ENCODE results near the gene HLA-E. TPM values are rescaled to one million over a fixed set of nuclear protein-coding genes. Genes with fewer than 3 reads are reported as not detected.
"Not testable (repeated sequence)": the region's sequence is repeated elsewhere in the genome, so short reads cannot be mapped to it uniquely, and the experiment has no call there.

HLA-E gene
- total and polyA plus RNA-seq, 8 donors = 184 to 636 (median 198) TPM

DNA sequence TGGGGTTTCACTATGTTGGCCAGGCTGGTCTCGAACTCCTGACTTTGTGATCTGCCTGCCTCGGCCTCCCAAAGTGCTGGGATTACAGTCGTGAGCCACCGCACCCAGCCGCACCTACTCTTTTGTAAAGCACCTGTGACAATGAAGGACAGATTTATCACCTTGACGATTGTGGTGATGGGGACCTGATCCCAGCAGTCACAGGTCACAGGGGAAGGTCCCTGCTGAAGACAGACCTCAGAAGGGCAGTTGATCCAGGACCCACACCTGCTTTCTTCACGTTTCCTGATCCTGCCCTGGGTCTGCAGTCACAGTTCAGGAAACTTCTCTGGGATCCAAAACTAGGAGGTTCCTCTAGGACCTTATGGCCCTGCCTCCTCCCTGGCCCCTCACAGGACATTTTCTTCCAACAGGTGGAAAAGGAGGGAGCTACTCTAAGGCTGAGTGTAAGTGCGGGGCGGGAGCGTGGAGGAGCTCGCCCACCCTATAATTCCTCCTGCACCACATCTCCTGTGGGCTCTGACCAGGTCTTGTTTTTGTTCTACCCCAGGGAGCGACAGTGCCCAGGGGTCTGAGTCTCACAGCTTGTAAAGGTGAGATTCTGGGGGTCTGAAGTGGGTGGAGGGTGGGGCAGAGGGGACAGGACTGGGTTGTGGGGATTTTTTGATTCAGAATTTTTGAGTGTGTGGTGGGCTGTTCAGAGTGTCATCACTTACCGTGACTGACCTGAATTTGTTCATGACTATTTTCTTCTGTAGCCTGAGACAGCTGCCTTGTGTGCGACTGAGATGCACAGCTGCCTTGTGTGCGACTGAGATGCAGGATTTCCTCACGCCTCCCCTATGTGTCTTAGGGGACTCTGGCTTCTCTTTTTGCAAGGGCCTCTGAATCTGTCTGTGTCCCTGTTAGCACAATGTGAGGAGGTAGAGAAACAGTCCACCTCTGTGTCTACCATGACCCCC, 3.0 kb downstream of the HLA-E start:
- TF ChIP-seq, protein P1, sequence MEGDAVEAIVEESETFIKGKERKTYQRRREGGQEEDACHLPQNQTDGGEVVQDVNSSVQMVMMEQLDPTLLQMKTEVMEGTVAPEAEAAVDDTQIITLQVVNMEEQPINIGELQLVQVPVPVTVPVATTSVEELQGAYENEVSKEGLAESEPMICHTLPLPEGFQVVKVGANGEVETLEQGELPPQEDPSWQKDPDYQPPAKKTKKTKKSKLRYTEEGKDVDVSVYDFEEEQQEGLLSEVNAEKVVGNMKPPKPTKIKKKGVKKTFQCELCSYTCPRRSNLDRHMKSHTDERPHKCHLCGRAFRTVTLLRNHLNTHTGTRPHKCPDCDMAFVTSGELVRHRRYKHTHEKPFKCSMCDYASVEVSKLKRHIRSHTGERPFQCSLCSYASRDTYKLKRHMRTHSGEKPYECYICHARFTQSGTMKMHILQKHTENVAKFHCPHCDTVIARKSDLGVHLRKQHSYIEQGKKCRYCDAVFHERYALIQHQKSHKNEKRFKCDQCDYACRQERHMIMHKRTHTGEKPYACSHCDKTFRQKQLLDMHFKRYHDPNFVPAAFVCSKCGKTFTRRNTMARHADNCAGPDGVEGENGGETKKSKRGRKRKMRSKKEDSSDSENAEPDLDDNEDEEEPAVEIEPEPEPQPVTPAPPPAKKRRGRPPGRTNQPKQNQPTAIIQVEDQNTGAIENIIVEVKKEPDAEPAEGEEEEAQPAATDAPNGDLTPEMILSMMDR (IDR thresholded peaks at IDR 0.05) = no peak
- H3K27ac ChIP-seq = peak overlapping the region; percentile 19 to 99
- no peaks in the 10 kb centered on the region for H3K9me3 ChIP-seq
- intact Hi-C loops (cut with DNase I) = loop anchor here in 1 of 2 donors (5.0 kb wide), 1 partner anchor 40 kb away; no protein-coding TSS in a partner anchor
- H3K4me3 ChIP-seq = peak overlapping the region; percentile 89 to 100
- no peak for ATAC-seq
- H3K4me1 ChIP-seq = peaks cover 16 to 84% of the 10 kb centered on the region in 2 donors
- H3K27me3 ChIP-seq = no peaks in the 10 kb centered on the region
- peaks cover 0 to 43% of the 10 kb centered on the region in 2 donors for H3K36me3 ChIP-seq
- no peak for DNase-seq

DNA sequence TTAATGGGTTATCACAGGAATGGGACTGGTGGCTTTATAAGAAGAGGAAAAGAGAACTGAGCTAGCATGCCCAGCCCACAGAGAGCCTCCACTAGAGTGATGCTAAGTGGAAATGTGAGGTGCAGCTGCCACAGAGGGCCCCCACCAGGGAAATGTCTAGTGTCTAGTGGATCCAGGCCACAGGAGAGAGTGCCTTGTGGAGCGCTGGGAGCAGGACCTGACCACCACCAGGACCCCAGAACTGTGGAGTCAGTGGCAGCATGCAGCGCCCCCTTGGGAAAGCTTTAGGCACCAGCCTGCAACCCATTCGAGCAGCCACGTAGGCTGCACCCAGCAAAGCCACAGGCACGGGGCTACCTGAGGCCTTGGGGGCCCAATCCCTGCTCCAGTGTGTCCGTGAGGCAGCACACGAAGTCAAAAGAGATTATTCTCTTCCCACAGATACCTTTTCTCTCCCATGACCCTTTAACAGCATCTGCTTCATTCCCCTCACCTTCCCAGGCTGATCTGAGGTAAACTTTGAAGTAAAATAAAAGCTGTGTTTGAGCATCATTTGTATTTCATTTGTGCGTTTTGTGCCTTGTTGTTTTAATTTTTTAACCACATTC, 4.4 kb downstream of the HLA-E start:
- Histone ChIP-seq H3K4me1 (peaks cover 16 to 76% of the 10 kb centered on the region in 2 donors), H3K36me3 (peaks cover 0 to 43% of the 10 kb centered on the region in 2 donors), H3K4me3 (peak overlapping the region in 1 of 2 donors; percentile 100), H3K27me3 (no peaks in the 10 kb centered on the region), H3K9me3 (no peaks in the 10 kb centered on the region), H3K27ac (peak overlapping the region in 1 of 2 donors; percentile 99)
- no peak for DNase-seq
- ATAC-seq = no peak
- intact Hi-C loops (cut with DNase I) = loop anchor here in 1 of 2 donors (5.0 kb wide), 1 partner anchor 39 kb away; no protein-coding TSS in a partner anchor
- TF ChIP-seq, protein P1 (IDR thresholded peaks at IDR 0.05) = no peak

DNA sequence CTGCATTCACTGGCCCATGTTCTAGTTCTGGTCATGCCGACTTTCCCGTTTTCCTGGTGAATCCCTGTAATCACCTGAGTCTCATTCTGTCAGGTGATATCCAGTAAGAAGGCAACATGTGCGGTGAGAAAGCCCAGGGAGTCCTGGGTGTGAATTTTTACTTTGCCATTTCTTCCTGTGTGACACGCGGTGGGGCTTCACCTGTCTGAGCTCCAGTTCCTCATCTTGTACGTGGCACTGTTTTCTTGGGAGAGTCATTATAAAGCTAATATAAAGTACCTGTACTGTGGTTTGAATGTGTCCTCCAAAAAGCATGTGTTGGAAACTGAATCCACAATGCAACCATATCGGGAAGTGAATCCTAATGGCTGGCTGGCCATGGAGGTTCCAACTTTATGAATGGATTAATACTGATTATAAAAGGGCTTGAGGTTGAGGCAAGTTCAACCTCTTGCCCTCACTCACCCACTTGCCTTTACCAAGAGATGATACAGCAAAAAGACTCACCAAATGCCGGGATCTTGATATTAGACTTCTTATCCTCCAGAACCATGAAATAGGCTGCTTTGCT, 5.1 kb downstream of the HLA-E start:
- no peak for DNase-seq
- Histone ChIP-seq H3K27ac (peak overlapping the region in 1 of 2 donors; percentile 99), H3K4me1 (peaks cover 16 to 76% of the 10 kb centered on the region in 2 donors), H3K4me3 (no peak overlapping the region), H3K36me3 (peaks cover 0 to 43% of the 10 kb centered on the region in 2 donors), H3K27me3 (no peaks in the 10 kb centered on the region), H3K9me3 (no peaks in the 10 kb centered on the region)
- no peak for ATAC-seq
- intact Hi-C loops (cut with DNase I) = loop anchor here in 1 of 2 donors (5.0 kb wide), 1 partner anchor 38 kb away; no protein-coding TSS in a partner anchor
- TF ChIP-seq, protein P1 (IDR thresholded peaks at IDR 0.05) = no peak

DNA sequence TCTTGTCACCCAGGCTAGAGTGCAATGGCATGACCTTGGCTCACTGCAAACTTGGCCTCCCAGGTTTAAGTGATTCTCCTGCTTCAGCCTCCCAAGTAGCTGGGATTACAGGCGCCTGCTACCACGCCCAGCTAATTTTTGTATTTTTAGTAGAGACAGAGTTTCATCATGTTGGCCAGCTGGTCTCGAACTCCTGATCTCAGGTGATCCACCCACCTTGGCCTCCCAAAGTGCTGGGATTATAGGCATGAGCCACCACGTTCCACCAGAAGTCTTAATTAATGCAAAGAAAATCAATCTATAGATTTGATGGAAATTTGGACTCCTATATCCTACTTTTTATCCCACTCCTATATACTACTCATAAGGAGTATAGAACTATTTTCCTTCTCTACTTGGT, 5.8 kb downstream of the HLA-E start:
- peaks cover 0 to 42% of the 10 kb centered on the region in 2 donors for H3K36me3 ChIP-seq
- H3K9me3 ChIP-seq; DNase-seq; ATAC-seq; intact Hi-C loops (cut with DNase I); H3K4me3 ChIP-seq; H3K27me3 ChIP-seq: not testable (repeated sequence)
- H3K27ac ChIP-seq = peak overlapping the region; percentile 19 to 99
- peaks cover 15 to 77% of the 10 kb centered on the region in 2 donors for H3K4me1 ChIP-seq

DNA sequence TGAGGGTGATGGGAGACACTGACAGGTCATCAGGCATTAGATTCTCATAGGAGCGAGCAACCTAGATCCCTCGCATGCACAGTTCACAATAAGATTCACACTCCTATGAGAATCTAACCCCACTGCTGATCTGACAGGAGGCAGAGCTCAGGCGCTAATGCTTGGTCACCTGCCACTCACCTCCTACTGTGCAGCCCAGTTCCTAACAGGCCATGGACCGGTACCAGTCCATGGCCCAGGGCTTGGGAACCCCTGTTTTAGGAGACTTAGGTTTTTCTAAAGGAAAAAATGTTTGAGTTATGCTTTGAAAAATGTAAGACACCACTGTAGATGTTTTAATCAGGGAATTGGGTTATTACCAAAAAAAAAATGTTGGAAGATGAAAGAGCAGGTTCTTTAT, 6.7 kb downstream of the HLA-E start:
- Histone ChIP-seq H3K4me3 (no peak overlapping the region), H3K36me3 (peaks cover 0 to 33% of the 10 kb centered on the region in 2 donors), H3K9me3 (no peaks in the 10 kb centered on the region), H3K4me1 (peaks cover 10 to 78% of the 10 kb centered on the region in 2 donors), H3K27ac (peak overlapping the region; percentile 19 to 99), H3K27me3 (no peaks in the 10 kb centered on the region)
- TF ChIP-seq, protein P1 (IDR thresholded peaks at IDR 0.05) = no peak
- no peak for DNase-seq
- intact Hi-C loops (cut with DNase I) = no loop called here
- ATAC-seq = no peak

DNA sequence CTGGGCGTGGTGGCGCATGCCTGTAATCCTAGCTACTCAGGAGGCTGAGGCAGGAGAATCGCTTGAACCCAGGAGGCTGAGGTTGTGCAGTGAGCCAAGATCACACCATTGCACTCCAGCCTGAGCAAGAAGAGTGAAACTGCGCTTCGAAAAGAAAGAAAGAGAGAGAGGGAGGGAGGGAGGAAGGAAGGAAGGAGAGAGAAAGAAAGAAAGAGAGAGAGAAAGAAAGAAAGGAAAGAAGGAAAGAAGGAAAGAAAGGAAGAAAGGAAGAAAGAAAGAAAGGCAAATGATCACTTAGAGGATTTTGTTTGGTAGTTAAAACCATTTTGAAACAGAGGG, 7.9 kb downstream of the HLA-E start:
- H3K9me3 ChIP-seq; intact Hi-C loops (cut with DNase I); H3K4me3 ChIP-seq; DNase-seq; ATAC-seq; H3K27me3 ChIP-seq: not testable (repeated sequence)
- H3K36me3 ChIP-seq = peaks cover 0 to 21% of the 10 kb centered on the region in 2 donors
- peak overlapping the region in 1 of 2 donors; percentile 99 for H3K27ac ChIP-seq
- H3K4me1 ChIP-seq = peaks cover 7 to 74% of the 10 kb centered on the region in 2 donors

Measured in left lung (tissue), 10 donors.